ENCODE measurements around the gene PLEKHG4B. TPM values are rescaled to one million over a fixed set of nuclear protein-coding genes. Genes with fewer than 3 reads are reported as not detected.
"Not testable (repeated sequence)": the region's sequence is repeated elsewhere in the genome, so short reads cannot be mapped to it uniquely, and the experiment has no call there.

PLEKHG4B gene
- polyA plus RNA-seq, 1 donor (not counting 4 experiments of a cell fraction or from before 2014, with no cell fraction given), result not detected

- dilution Hi-C loops (cut with MboI; ENCODE audit: extremely low pct_ligation_motif_present, low sequenced_read_pairs), result no loop called here
Observed at GRCh38 chr5:48192-48591, 43.8 kb upstream of the PLEKHG4B start.

GRCh38 chr5:49530-49929 is 42.4 kb upstream of the PLEKHG4B start:
- H3K4me2 ChIP-seq (ENCODE audit: control insufficient read depth, extremely low read depth, insufficient read depth, low read depth, low read length); H3K27ac ChIP-seq (ENCODE audit: control insufficient read depth, insufficient read depth, low read length); H3K36me3 ChIP-seq (ENCODE audit: control insufficient read depth in 2 of 2, extremely low read depth in 1 of 2, insufficient read depth in 2 of 2, low read length in 2 of 2); H3K9me1 ChIP-seq (ENCODE audit: control insufficient read depth, extremely low read depth, insufficient read depth, low read length); dilution Hi-C loops (cut with MboI; ENCODE audit: extremely low pct_ligation_motif_present, low sequenced_read_pairs); H3K9ac ChIP-seq (ENCODE audit: control insufficient read depth, extremely low read depth, insufficient read depth, low read length); DNase-seq (ENCODE audit: low read depth, low spot score); H4K20me1 ChIP-seq (ENCODE audit: control insufficient read depth, extremely low read depth, insufficient read depth, low read length); H2AFZ ChIP-seq (ENCODE audit: control insufficient read depth, low read length); FAIRE-seq; H3K4me3 ChIP-seq (ENCODE audit: control insufficient read depth in 2 of 3, extremely low read depth in 1 of 3, insufficient read depth in 2 of 3, low read depth in 1 of 3, low read length in 3 of 3); H3K9me3 ChIP-seq (ENCODE audit: control insufficient read depth, low read depth, low read length); H3K79me2 ChIP-seq (ENCODE audit: control insufficient read depth, insufficient read depth, low read length): not testable (repeated sequence)
- Histone ChIP-seq H3K4me1 (ENCODE audit: control insufficient read depth, extremely low read depth, insufficient read depth, low read length) (peaks cover 11% of the 10 kb centered on the region), H3K27me3 (ENCODE audit: control insufficient read depth, extremely low read depth, insufficient read depth, low read length) (peaks cover 37% of the 10 kb centered on the region)

More at GRCh38 chr5:48192-48591, 43.8 kb upstream of the PLEKHG4B start:
- H3K4me1 ChIP-seq (ENCODE audit: control insufficient read depth, extremely low read depth, insufficient read depth, low read length), result peaks cover 11% of the 10 kb centered on the region
- FAIRE-seq, result no peak
- no peaks in the 10 kb centered on the region for H3K36me3 ChIP-seq (ENCODE audit: control insufficient read depth in 2 of 2, extremely low read depth in 1 of 2, insufficient read depth in 2 of 2, low read length in 2 of 2)
- H2AFZ ChIP-seq (ENCODE audit: control insufficient read depth, low read length), result no peak overlapping the region
- no peaks in the 10 kb centered on the region for H3K9me1 ChIP-seq (ENCODE audit: control insufficient read depth, extremely low read depth, insufficient read depth, low read length)
- no peak overlapping the region for H3K4me2 ChIP-seq (ENCODE audit: control insufficient read depth, extremely low read depth, insufficient read depth, low read depth, low read length)
- H4K20me1 ChIP-seq (ENCODE audit: control insufficient read depth, extremely low read depth, insufficient read depth, low read length), result no peaks in the 10 kb centered on the region
- DNase-seq (ENCODE audit: low read depth, low spot score), result no peak
- peaks cover 31% of the 10 kb centered on the region for H3K27me3 ChIP-seq (ENCODE audit: control insufficient read depth, extremely low read depth, insufficient read depth, low read length)
- H3K79me2 ChIP-seq (ENCODE audit: control insufficient read depth, insufficient read depth, low read length), result no peaks in the 10 kb centered on the region
- H3K9ac ChIP-seq (ENCODE audit: control insufficient read depth, extremely low read depth, insufficient read depth, low read length), result no peak overlapping the region
- TF ChIP-seq CTCF (optimal IDR thresholded peaks at IDR 0.05 in 1 of 3, IDR thresholded peaks at IDR 0.05 in 1 of 3, conservative IDR thresholded peaks at IDR 0.05 in 1 of 3; ENCODE audit: extremely low read depth in 1 of 3, insufficient read depth in 2 of 3, low read length in 3 of 3) (no peak), EZH2 (IDR thresholded peaks at IDR 0.05; ENCODE audit: low read length) (no peak)
- no peak overlapping the region for H3K27ac ChIP-seq (ENCODE audit: control insufficient read depth, insufficient read depth, low read length)
- no peak overlapping the region for H3K4me3 ChIP-seq (ENCODE audit: control insufficient read depth in 2 of 3, extremely low read depth in 1 of 3, insufficient read depth in 2 of 3, low read depth in 1 of 3, low read length in 3 of 3)
- no peaks in the 10 kb centered on the region for H3K9me3 ChIP-seq (ENCODE audit: control insufficient read depth, low read depth, low read length)

- Histone ChIP-seq H2AFZ (ENCODE audit: control insufficient read depth, low read length) (no peak overlapping the region), H3K27me3 (ENCODE audit: control insufficient read depth, extremely low read depth, insufficient read depth, low read length) (peaks cover 42% of the 10 kb centered on the region), H3K27ac (ENCODE audit: control insufficient read depth, insufficient read depth, low read length) (no peak overlapping the region), H3K9ac (ENCODE audit: control insufficient read depth, extremely low read depth, insufficient read depth, low read length) (no peak overlapping the region), H3K9me3 (ENCODE audit: control insufficient read depth, low read depth, low read length) (no peaks in the 10 kb centered on the region), H4K20me1 (ENCODE audit: control insufficient read depth, extremely low read depth, insufficient read depth, low read length) (no peaks in the 10 kb centered on the region), H3K4me3 (ENCODE audit: control insufficient read depth in 2 of 3, extremely low read depth in 1 of 3, insufficient read depth in 2 of 3, low read depth in 1 of 3, low read length in 3 of 3) (no peak overlapping the region), H3K36me3 (ENCODE audit: control insufficient read depth in 2 of 2, extremely low read depth in 1 of 2, insufficient read depth in 2 of 2, low read length in 2 of 2) (no peaks in the 10 kb centered on the region), H3K4me2 (ENCODE audit: control insufficient read depth, extremely low read depth, insufficient read depth, low read depth, low read length) (no peak overlapping the region), H3K4me1 (ENCODE audit: control insufficient read depth, extremely low read depth, insufficient read depth, low read length) (peaks cover 11% of the 10 kb centered on the region), H3K79me2 (ENCODE audit: control insufficient read depth, insufficient read depth, low read length) (no peaks in the 10 kb centered on the region), H3K9me1 (ENCODE audit: control insufficient read depth, extremely low read depth, insufficient read depth, low read length) (no peaks in the 10 kb centered on the region)
- no peak for TF ChIP-seq CTCF (optimal IDR thresholded peaks at IDR 0.05 in 1 of 3, IDR thresholded peaks at IDR 0.05 in 1 of 3, conservative IDR thresholded peaks at IDR 0.05 in 1 of 3; ENCODE audit: extremely low read depth in 1 of 3, insufficient read depth in 2 of 3, low read length in 3 of 3)
- no peak for TF ChIP-seq EZH2 (IDR thresholded peaks at IDR 0.05; ENCODE audit: low read length)
- DNase-seq (ENCODE audit: low read depth, low spot score) (no peak), FAIRE-seq (no peak)
- dilution Hi-C loops (cut with MboI; ENCODE audit: extremely low pct_ligation_motif_present, low sequenced_read_pairs), result no loop called here
Observed at GRCh38 chr5:49953-50544, 41.9 kb upstream of the PLEKHG4B start.

Measured in keratinocyte (primary cell).